A673 (cell line): ENCODE results near the gene ST6GALNAC5. TPM values are rescaled to one million over a fixed set of nuclear protein-coding genes. Genes with fewer than 3 reads are reported as not detected.
"Not testable (repeated sequence)": the region's sequence is repeated elsewhere in the genome, so short reads cannot be mapped to it uniquely, and the experiment has no call there.

Source experiments
- BruUV-seq: library from RNA; stranded (reverse); fragments of 400-500 nt; replicated peaks from 2 replicates; lab custom pipeline; 2021; lab: Mats Ljungman, UMichigan
- CTCF ChIA-PET: fragments of 300-600 bp; sonication (Branson Sonifier 250); formaldehyde crosslinking; loops from one replicate; lab custom pipeline; 2022; ENCODE audit warnings: antibody characterized with exemption; lab: Charles Lee
- POLR2A ChIA-PET: fragments of 300-600 bp; sonication (Branson Sonifier 250); formaldehyde crosslinking; loops from one replicate; lab custom pipeline; 2022; ENCODE audit warnings: antibody characterized with exemption; ENCODE audit not compliant: low non-redundant PET; lab: Charles Lee
- DNase-seq: peaks from one replicate; pipeline ENCODE4 v3.0.0-alpha.2; 2015; ENCODE audit warnings: low spot score
- H3K27ac ChIP-seq: fragments of 200-600 bp; sonication (generic); 2 replicates; pipeline ENCODE4 v1.5.1; 2016; ENCODE audit warnings: mixed run types, low read depth, mild to moderate bottlenecking, mixed read lengths, antibody characterized with exemption, low read length; ENCODE audit not compliant: poor library complexity, severe bottlenecking
- H3K27me3 ChIP-seq: fragments of 200-600 bp; sonication (generic); replicated peaks from 2 replicates; pipeline ENCODE4 v1.6.1; 2017; ENCODE audit warnings: mixed run types, low read depth, mild to moderate bottlenecking, mixed read lengths, antibody characterized with exemption, low read length; ENCODE audit not compliant: insufficient read depth, poor library complexity
- H3K36me3 ChIP-seq: fragments of 200-600 bp; sonication (generic); 2 replicates; pipeline ENCODE4 v1.6.1; 2016; ENCODE audit warnings: mixed run types, mild to moderate bottlenecking, mixed read lengths, antibody characterized with exemption, low read length; ENCODE audit not compliant: insufficient read depth, poor library complexity, severe bottlenecking
- H3K4me1 ChIP-seq: fragments of 200-600 bp; sonication (generic); 2 replicates; pipeline ENCODE4 v1.6.1; 2017; ENCODE audit warnings: mixed run types, mild to moderate bottlenecking, mixed read lengths, antibody characterized with exemption, low read length; ENCODE audit not compliant: insufficient read depth, poor library complexity, severe bottlenecking
- H3K4me3 ChIP-seq: fragments of 200-600 bp; sonication (generic); 2 replicates; pipeline ENCODE4 v1.5.1; 2016; ENCODE audit warnings: low read depth, mixed run types, mild to moderate bottlenecking, mixed read lengths, low read length; ENCODE audit not compliant: poor library complexity, severe bottlenecking
- H3K9me3 ChIP-seq: fragments of 200-600 bp; sonication (generic); 2 replicates; pipeline ENCODE4 v1.6.1; 2016; ENCODE audit warnings: mixed run types, low read depth, mild to moderate bottlenecking, mixed read lengths, antibody characterized with exemption, low read length; ENCODE audit not compliant: poor library complexity, severe bottlenecking
- CTCF ChIP-seq: fragments of 300-800, 200-600 bp; sonication (generic); conservative IDR thresholded peaks from 2 replicates; pipeline ENCODE4 v1.5.1; 2017; ENCODE audit warnings: low read depth, mild to moderate bottlenecking, antibody characterized with exemption, low read length, moderate library complexity, mixed read lengths
- EZH2 ChIP-seq: fragments of 200-600 bp; sonication (generic); IDR thresholded peaks from 2 replicates; pipeline ENCODE4 v1.6.1; 2017; ENCODE audit warnings: borderline replicate concordance, low read depth, mild to moderate bottlenecking, mixed read lengths, antibody characterized with exemption, low read length; ENCODE audit not compliant: poor library complexity, severe bottlenecking
- intact Hi-C: fragments of 100-400 bp; cut with micrococcal nuclease; formaldehyde crosslinking; loops from one replicate; pipeline ENCODE4 v1.10.0; 2022; ENCODE audit not compliant: unreplicated experiment
- total RNA-seq: library from RNA; stranded (reverse); gene quantifications from 2 replicates; pipeline ENCODE4 v1.2.3, GENCODE V29; 2021

Gene ST6GALNAC5
- total RNA-seq, 1 experiment from 2014 or later, result not detected

GRCh38 chr1:76961181-76961819, 94.0 kb downstream of the ST6GALNAC5 start:
- Histone ChIP-seq H3K9me3 (no peaks in the 10 kb centered on the region), H3K27me3 (no peaks in the 10 kb centered on the region), H3K27ac (no peak overlapping the region), H3K4me1 (no peaks in the 10 kb centered on the region), H3K36me3 (no peaks in the 10 kb centered on the region), H3K4me3 (no peak overlapping the region)
- ChIA-PET CTCF (no interaction called here), POLR2A (no interaction called here)
- DNase-seq, result no peak
- intact Hi-C loops, result no loop called here
- no peak for TF ChIP-seq CTCF
- no peak for TF ChIP-seq EZH2
- BruUV-seq, result no TSS peak

- TF ChIP-seq CTCF, result no peak
- no peak for TF ChIP-seq EZH2
- ChIA-PET POLR2A (no interaction called here), CTCF (no interaction called here)
- BruUV-seq, result no TSS peak
- Histone ChIP-seq H3K36me3 (no peaks in the 10 kb centered on the region), H3K4me1 (no peaks in the 10 kb centered on the region), H3K4me3 (no peak overlapping the region), H3K27me3 (no peaks in the 10 kb centered on the region), H3K9me3 (no peaks in the 10 kb centered on the region), H3K27ac (no peak overlapping the region)
- intact Hi-C loops, result no loop called here
- no peak for DNase-seq
These were observed 94.5 kb downstream of the ST6GALNAC5 start for GRCh38 chr1:76961820-76962207.

GRCh38 chr1:76981267-76981666, 114.0 kb downstream of the ST6GALNAC5 start:
- H3K27ac ChIP-seq, POLR2A ChIA-PET, H3K4me1 ChIP-seq, BruUV-seq, H3K27me3 ChIP-seq, CTCF ChIA-PET, DNase-seq, H3K36me3 ChIP-seq, intact Hi-C loops, H3K4me3 ChIP-seq, H3K9me3 ChIP-seq: not testable (repeated sequence)

GRCh38 chr1:76989976-76990375, 122.7 kb downstream of the ST6GALNAC5 start:
- no peaks in the 10 kb centered on the region for H3K9me3 ChIP-seq
- no TSS peak for BruUV-seq
- DNase-seq, result no peak
- ChIA-PET POLR2A (no interaction called here), CTCF (no interaction called here)
- H3K27ac ChIP-seq, result no peak overlapping the region
- no peak overlapping the region for H3K4me3 ChIP-seq
- intact Hi-C loops, result no loop called here
- TF ChIP-seq EZH2 (no peak), CTCF (no peak)
- H3K36me3 ChIP-seq, result no peaks in the 10 kb centered on the region
- H3K4me1 ChIP-seq, result no peaks in the 10 kb centered on the region
- peaks cover 27% of the 10 kb centered on the region for H3K27me3 ChIP-seq
